GM18526 (cell line): ENCODE results near the gene FGF14.

Experiments
- POLR2A ChIP-seq: IDR thresholded peaks from 3 replicates; pipeline ENCODE4 v1.6.1; 2011; ENCODE audit not compliant: insufficient read length; ENCODE audit errors: extremely low read depth

FGF14 gene

DNA sequence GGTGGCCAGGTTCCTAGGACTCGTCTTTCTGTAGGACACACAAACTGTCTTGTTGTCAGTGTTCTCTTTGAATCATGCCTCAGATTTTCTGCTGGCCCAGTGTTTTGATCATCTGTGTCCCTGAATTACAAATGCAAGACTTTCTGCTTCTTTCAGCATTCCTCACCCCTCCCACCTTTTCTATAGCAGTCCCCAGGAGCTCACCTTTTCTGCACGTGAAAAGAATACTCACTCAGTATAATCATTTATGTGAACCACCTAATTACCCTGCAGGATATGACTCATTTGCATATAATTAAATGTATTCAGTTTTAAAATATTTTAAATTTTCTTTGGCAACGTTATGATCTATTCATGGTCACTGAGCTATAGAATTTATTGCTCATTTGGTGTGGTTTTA lies 560.1 kb downstream of the FGF14 start:
- no peak for TF ChIP-seq POLR2A

DNA sequence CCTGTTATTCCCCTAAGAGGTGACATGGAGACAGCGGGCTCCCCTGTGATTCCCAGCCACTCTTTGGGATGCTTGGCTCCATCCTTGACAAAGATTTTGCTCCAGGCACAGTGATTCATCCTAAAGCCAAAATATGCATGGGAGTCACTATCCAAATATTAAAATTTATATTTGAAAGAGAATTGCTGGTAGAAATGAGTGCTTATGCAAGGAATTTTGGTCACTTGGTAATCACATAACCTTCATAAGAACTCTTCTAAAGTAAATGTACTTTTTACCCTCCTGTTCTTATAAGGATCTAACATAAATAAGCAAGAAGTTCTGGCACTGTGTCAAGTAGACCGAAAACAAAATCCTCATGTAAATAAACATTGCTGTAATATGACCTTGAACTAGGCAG lies 563.5 kb downstream of the FGF14 start:
- no peak for TF ChIP-seq POLR2A

DNA sequence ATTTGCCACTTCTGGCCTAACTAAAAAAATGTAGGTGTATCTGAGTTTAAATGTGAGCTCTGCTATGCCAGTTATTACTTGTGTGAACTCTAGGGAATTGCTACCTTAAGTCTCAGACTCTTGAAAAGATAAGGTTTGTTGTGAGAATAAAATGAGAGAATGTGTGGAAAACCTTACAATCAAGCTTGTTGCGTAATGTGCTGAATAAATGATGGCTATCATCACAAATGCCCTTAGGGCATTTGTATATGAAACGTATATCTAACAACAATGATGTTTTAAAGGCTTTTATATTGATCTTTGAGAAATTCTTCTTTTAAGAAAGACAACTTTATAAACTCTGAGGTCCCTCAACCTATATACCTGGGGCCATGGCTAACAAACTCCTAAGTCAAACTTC lies 564.6 kb downstream of the FGF14 start:
- TF ChIP-seq POLR2A: no peak

DNA sequence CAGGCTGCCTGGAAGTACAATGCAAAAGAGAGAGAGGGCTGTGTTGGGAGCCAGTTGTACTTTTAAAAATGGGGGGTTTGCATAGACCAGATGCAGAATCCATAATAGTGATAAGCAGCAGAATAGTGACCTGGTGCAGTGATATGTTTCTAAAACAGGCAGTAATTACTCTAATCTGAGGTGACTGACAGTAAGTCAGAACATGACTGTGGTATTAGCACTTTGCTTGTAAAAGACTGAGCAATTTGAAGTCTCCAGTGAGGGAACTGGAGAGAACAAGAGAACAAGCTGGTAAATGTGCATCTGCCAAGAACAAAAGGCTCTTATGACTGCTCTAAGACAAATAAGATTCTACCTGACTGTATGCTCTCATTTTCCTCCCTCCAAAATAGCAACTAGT lies 565.9 kb downstream of the FGF14 start:
- TF ChIP-seq POLR2A: no peak

DNA sequence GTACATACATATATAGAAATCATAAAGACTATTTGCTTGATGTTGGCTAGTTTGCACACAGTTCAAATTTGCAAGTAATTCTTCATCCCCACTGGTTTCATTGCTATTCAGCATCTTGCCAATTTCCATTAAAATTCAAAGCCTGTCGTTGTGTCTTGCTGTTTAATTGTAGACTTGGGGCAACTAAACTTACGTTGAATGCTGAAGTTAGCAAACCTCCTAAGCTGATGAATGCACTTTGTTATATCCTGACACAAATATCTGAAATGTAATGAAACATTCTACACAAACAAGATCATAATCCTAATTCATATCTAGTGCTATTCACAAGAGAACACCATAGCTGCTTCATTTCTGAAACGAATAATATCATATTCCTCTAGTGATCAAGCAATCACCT lies 568.2 kb downstream of the FGF14 start:
- TF ChIP-seq POLR2A: no peak

DNA sequence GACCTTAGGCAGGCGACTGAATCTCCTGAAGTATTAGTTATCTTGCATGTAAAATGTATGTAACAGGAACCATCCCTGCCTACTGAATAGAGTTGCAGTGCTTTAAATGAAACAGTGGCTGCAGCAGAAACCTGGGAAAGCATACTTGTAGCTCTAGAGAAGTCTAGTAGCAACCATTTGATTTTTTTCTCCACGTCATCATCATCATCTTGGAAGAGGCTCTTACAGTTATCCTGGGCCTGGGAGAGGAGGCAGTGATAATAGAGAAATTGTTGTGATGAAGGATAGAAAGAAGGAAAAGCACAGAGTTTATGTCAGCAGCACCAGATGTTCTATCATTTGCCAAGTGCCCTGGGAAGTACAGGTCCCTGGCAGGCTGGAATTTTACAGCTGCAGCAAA lies 571.8 kb downstream of the FGF14 start:
- TF ChIP-seq POLR2A: no peak

DNA sequence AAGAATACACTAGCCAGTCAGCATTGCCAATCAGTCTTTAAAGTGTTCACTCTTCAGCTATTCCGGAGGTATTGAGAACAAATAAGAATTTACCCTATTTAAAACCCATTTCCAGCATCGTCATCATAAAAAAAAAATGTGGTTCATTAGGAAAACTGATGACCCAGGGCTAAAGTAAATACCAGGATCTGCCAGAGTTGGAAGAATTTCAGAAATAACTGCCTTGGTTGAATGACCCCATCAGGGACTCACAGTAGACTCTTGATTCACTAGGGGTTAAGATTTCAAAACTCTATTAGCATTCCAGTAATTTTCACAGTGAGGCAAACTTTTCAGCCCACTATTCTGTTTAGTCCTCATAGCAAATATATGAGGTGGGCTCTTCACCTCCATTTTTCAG lies 572.4 kb downstream of the FGF14 start:
- TF ChIP-seq POLR2A: no peak

DNA sequence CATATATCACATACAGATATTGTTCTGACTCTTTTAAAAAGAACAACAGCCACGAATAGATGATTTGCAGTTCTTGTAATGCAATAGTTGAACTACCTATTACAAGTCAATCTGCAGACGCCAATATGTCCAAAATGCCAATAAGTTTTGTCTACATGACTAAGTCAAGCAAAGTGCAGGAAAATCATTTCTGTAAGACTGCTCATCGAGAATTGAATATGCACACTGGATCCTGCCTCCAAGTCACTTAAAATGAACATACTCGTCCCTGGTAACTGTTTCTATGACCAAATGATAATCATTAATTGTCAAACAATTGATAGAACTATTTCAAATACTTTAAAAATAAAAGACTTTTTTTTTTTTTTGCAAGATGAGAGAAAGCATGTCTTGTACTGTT lies 573.7 kb downstream of the FGF14 start:
- TF ChIP-seq POLR2A: no peak

DNA sequence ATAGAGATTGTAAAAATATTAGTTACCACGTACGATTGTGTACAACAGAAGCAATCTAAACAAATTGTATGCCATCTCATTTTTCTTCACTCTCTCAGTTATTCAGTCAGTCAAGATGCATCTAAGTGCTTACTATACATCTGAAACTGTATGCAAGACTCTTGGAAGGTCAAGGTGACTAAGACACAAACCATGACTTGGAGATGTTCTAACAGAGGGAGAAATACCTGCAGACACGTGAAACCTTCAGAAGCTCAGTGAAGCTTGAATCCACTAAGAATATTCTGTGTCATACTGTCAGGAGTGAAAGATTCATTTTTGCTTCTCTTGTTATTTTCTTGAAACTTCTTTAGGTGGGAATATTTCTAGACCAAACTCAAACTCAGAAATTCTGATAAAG lies 584.0 kb downstream of the FGF14 start:
- TF ChIP-seq POLR2A: no peak

DNA sequence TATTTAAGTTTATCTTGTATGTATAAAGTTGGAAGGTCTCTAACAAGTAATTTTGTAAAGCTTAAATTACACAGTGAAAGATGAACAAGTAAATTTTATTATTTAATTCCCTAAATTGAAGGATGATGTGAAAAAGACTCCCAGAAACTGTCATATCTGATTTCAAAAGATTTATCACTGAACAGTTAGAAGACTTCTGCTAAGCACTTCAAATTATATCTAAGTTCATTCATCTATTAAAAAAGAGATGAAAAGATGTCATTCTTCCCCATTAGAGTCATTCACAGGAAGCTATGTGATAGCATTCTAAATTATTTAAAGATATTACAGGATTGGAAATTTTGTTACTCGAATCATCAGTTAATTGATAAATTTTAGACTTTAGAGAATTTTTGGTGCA lies 590.0 kb downstream of the FGF14 start:
- TF ChIP-seq POLR2A: no peak

DNA sequence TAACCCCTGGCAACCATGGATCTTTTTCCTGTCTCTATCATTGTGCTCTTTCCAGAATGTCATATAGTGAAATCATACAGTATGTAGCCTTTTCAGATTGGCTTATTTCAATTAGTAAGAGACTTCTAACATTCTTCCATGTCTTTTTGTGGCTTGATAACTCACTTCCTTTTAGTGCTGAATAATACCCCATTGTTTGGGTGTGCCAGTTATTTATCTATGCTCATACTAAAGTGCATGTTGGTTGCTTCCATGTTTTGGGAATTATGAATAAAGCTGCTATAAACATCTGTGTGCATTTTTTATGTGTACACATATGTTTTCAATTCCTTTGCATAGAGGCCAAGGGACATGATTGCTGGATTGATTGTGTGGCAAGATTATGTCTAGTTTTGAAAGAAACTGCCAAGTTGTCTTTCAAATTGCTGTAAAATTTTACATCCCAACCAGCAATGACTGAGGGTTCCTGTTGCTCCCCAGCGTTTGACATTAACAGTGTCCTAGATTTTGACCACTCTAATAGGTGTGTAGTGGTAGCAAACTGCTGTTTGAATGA lies 590.5 kb downstream of the FGF14 start:
- TF ChIP-seq POLR2A: no peak

DNA sequence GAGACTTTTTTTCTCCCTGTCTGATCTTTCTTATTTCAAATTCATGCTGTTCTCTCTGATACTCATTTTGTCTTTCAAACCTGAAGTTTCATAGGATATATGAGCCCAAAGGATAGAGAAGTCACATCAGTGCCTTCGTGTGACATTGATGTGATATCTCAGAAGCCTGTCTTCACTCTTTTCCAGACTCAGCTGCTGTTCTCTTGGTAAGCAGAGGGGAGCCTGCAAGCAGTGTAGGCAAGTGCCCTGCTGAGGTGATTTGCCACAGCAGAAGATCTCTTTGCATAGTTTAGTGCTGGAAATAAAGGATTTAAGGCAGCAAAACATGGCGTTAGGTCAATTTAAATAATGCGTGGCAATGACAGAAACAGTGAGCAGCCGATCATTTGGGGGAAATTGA lies 602.7 kb downstream of the FGF14 start:
- TF ChIP-seq POLR2A: no peak

DNA sequence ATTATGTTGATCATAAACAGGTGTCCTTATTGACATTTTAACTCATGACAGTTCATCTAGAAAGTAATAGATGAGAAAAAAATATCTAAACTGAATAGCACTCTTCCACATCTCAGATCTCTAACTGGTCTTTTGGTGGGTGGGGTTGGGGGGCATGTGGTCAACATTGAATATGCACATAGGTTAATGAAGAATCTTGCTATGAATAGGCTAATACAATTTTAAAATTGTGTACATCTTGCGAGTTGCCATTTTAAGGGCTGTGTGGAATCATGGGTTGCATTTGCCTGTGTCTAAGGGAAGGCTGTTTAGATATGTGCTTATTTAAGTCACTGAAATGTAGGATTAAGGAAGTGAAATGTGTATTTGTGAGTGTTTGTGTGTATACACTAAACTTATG lies 603.4 kb downstream of the FGF14 start:
- TF ChIP-seq POLR2A: no peak

DNA sequence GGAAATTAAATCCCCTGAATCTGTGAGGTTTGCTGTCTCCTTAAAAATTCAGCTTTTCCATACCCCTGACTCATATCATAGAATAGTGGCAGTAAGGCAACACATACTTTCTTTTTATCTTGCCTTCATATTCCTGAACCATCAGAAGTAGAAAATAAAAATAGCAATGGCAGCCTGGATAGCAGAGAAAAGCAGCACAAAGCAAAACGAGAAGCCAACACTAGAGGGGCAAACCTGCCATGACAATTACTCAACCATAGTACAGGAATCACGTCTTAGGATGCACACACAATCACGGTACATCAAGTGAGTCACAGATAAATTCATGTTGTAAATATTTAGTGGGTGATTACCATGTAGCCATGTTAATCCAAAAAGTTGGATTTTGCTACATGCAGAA lies 606.4 kb downstream of the FGF14 start:
- TF ChIP-seq POLR2A: no peak

DNA sequence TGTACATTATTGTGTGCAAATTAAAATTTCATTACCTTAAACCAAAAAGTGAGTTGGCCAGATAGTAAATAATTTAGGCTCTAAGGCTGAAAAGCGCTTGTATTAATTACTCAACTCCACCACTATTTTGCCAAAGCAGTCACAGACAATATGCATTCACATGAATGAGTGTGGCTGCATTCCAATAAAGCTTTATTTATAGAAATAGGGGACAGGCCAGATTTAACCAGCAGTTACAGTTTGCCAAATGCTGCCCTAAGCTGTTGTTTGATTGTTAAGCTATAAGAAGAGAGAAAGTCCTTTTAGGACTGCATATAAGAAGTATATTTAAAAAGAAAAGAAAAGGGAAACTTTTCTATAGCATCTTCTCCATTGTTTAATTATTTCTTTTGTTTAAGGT lies 606.8 kb downstream of the FGF14 start:
- TF ChIP-seq POLR2A: no peak

DNA sequence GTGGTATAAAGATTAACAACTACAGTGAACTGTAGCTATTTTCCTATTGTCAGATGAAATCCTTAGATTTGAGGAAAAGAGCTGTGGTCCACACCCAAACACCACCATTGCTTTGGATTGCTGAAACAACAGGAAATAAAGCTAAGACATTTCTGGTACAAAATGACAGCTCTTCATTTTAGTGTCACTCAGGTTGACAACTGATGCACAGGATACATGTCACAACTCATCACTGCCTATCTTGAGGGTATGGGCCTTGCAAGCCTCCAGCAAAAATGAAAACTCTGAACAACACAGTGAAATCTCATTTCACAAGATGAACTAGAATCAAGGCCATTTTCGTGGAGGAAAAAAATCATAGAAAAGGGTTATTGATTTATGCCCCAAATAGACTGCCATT lies 609.7 kb downstream of the FGF14 start:
- no peak for TF ChIP-seq POLR2A

DNA sequence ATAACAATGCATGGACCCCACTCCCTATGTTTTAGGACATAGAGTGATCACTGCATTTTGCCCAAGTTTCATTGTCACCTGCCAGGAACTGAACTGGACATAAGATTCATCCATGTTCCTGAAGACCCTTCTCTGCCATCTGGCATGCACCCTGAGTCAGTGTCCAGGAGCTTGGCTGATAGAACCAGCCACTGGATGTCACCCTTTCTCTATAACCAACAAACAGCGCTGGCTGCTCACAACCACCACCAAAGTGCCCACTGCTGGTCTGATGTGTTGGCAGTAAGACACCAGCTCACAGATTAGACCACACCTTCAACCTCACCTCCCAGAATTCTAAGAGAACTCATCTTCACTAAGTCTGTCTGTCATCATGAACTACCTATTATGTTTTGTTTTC lies 616.0 kb downstream of the FGF14 start:
- no peak for TF ChIP-seq POLR2A

DNA sequence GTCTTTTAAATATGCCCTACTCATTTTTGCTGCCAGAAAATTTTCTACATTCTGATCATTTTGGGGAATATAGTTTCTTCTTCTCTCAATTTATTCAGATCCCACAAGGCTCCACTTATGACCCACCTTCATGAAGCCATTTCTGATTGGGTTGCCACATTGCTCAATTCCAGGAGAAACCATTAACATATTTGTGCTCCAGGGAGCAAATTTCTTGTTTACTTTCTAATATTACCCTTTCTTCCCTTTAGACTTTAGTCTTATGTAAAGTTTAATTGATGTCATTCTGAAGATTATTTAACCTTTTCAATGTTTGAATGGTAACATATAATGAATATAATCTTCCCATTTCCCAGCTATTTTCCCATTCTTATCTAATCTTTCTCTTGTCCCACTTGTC lies 617.5 kb downstream of the FGF14 start:
- TF ChIP-seq POLR2A: no peak
